B cell (primary cell): ENCODE measurements around the gene SMNDC1. TPM values are rescaled to one million over a fixed set of nuclear protein-coding genes. Genes with fewer than 3 reads are reported as not detected.

Source experiments
- ATAC-seq: fragments of 200-7000 bp; cut with Tn5 transposase; one replicate; pipeline ENCODE4 v1.10.0; 2021; ENCODE audit warnings: low read depth, mild to moderate bottlenecking, moderate number of reproducible peaks, moderate library complexity
- CTCF ChIA-PET: fragments of 350-600 bp; sonication (Branson Sonifier 250); formaldehyde crosslinking; loops from one replicate; lab custom pipeline; 2021; ENCODE audit warnings: antibody characterized with exemption, inconsistent platforms; lab: Charles Lee
- POLR2A ChIA-PET: fragments of 350-600 bp; sonication (Branson Sonifier 250); formaldehyde crosslinking; loops from one replicate; lab custom pipeline; 2021; ENCODE audit warnings: antibody characterized with exemption; lab: Charles Lee
- DNase-seq: peaks from one replicate; pipeline ENCODE4 v3.0.0; 2013
- H2AFZ ChIP-seq: 2 replicates; pipeline ENCODE4 v1.6.1; 2012; ENCODE audit warnings: mild to moderate bottlenecking, low read depth, low read length; ENCODE audit not compliant: insufficient read depth, poor library complexity, severe bottlenecking
- H3K27ac ChIP-seq, 2 donors: 1 replicate in 1 of 2; 2 replicates in 1 of 2; pipeline ENCODE4 v1.5.1; 2012 to 2013; ENCODE audit warnings: low read length in 2 of 2, mild to moderate bottlenecking in 2 of 2, moderate library complexity in 1 of 2
- H3K27me3 ChIP-seq, 4 experiments: fragments of 200-600 bp in 1 of 4; sonication (generic) in 1 of 4; replicated peaks in 1 of 4; 1 replicate in 2 of 4; 2 replicates in 2 of 4; pipeline versions ENCODE4 v1.6.1 to v1.7.0; 2013 to 2016; ENCODE audit warnings: low read length in 3 of 4, mild to moderate bottlenecking in 2 of 4, mixed read lengths in 1 of 4, moderate library complexity in 1 of 4; ENCODE audit not compliant: insufficient read depth in 4 of 4, control insufficient read depth in 3 of 4; ENCODE audit errors: control extremely low read depth in 1 of 4
- H3K36me3 ChIP-seq, 2 experiments: replicated peaks in 1 of 2; 1 replicate in 1 of 2; 2 replicates in 1 of 2; pipeline versions ENCODE4 v1.6.1 to v1.7.1; 2013; ENCODE audit warnings: low read length in 1 of 2; ENCODE audit not compliant: insufficient read depth in 2 of 2, control insufficient read depth in 1 of 2; ENCODE audit errors: control extremely low read depth in 1 of 2, extremely low read depth in 1 of 2
- H3K4me1 ChIP-seq, 2 donors: fragments of 200-600 bp in 1 of 2; sonication (generic) in 1 of 2; 1 replicate in 1 of 2; 2 replicates in 1 of 2; pipeline versions ENCODE4 v1.5.1 to v1.6.1; 2013 to 2017; ENCODE audit warnings: low read length in 2 of 2; ENCODE audit not compliant: control insufficient read depth in 2 of 2, insufficient read depth in 2 of 2
- H3K4me2 ChIP-seq: replicated peaks from 2 replicates; pipeline ENCODE3; 2012; ENCODE audit warnings: mild to moderate bottlenecking, low read depth, low read length; ENCODE audit not compliant: poor library complexity, severe bottlenecking
- H3K4me3 ChIP-seq, 5 experiments: fragments of 200-600 bp in 1 of 5; sonication (generic) in 1 of 5; 1 replicate in 3 of 5; 2 replicates in 2 of 5; pipeline versions ENCODE4 v1.5.1 to v1.7.0; 2011 to 2016; ENCODE audit warnings: low read length in 4 of 5, mild to moderate bottlenecking in 4 of 5, low read depth in 2 of 5, control low read depth in 1 of 5, moderate library complexity in 1 of 5; ENCODE audit not compliant: insufficient read depth in 1 of 5; ENCODE audit errors: control extremely low read depth in 1 of 5, extremely low read depth in 1 of 5
- H3K79me2 ChIP-seq: fragments of 200-600 bp; sonication (generic); one replicate; pipeline ENCODE4 v1.6.0; 2016; ENCODE audit warnings: low read length; ENCODE audit not compliant: control insufficient read depth, insufficient read depth
- H3K9ac ChIP-seq: fragments of 200-600 bp; sonication (generic); 2 replicates; pipeline ENCODE4 v1.6.1; 2017; ENCODE audit warnings: mild to moderate bottlenecking, low read length, moderate library complexity
- H3K9me3 ChIP-seq, 3 donors: one replicate each; pipeline versions ENCODE4 v1.6.1 to v1.7.1; 2013; ENCODE audit warnings: low read length in 2 of 3; ENCODE audit not compliant: control insufficient read depth in 2 of 3, insufficient read depth in 1 of 3; ENCODE audit errors: control extremely low read depth in 1 of 3
- H4K20me1 ChIP-seq: 2 replicates; pipeline ENCODE4 v1.6.0; 2012; ENCODE audit warnings: mild to moderate bottlenecking, low read length; ENCODE audit not compliant: insufficient read depth, control insufficient read depth, poor library complexity, severe bottlenecking
- H3K27ac Mint-ChIP-seq: one replicate; pipeline ENCODE4 v1.8.0; 2021; ENCODE audit warnings: mixed read lengths
- H3K27me3 Mint-ChIP-seq: one replicate; pipeline ENCODE4 v1.8.0; 2021; ENCODE audit warnings: mixed read lengths
- H3K4me1 Mint-ChIP-seq: one replicate; pipeline ENCODE4 v1.8.0; 2021; ENCODE audit warnings: mixed read lengths
- H3K4me3 Mint-ChIP-seq: one replicate; pipeline ENCODE4 v1.8.0; 2021; ENCODE audit warnings: mixed read lengths
- H3K9me3 Mint-ChIP-seq: one replicate; pipeline ENCODE4 v1.8.0; 2022; ENCODE audit warnings: mixed read lengths; ENCODE audit not compliant: insufficient read depth
- EZH2 ChIP-seq: IDR thresholded peaks from 2 replicates; pipeline ENCODE4 v1.6.1; 2012; ENCODE audit warnings: borderline replicate concordance, low read depth, mild to moderate bottlenecking, moderate library complexity, low read length; ENCODE audit not compliant: insufficient read depth, poor library complexity, severe bottlenecking
- WGBS: methylation state at CpG from one replicate; pipeline ENCODE4 v1.1.5; 2013; ENCODE audit warnings: missing lambda C conversion rate; ENCODE audit not compliant: insufficient coverage; 5-methylcytosine and 5-hydroxymethylcytosine counted together
- intact Hi-C: fragments of 100-400 bp; cut with micrococcal nuclease; formaldehyde crosslinking; loops from one replicate; pipeline ENCODE4 v1.10.0; 2022
- polyA plus RNA-seq: library from polyadenylated mRNA; depleted of rRNA; stranded (reverse); fragments of >200 nt; gene quantifications from 2 replicates; pipeline ENCODE4 v1.2.3, GENCODE V29; 2012
- total RNA-seq, 2 donors: library from RNA; stranded (reverse); fragments of 120-200 nt in 1 of 2; gene quantifications; 1 replicate in 1 of 2; 2 replicates in 1 of 2; pipeline versions ENCODE4 v1.2.3 to v1.2.4, GENCODE V29; 2013 to 2022
- TF ChIP-seq, protein P1 (sequence below): fragments of 200-600 bp; IDR thresholded peaks from one replicate; pipeline ENCODE4 v1.8.0; 2022; ENCODE audit warnings: antibody characterized with exemption, mild to moderate bottlenecking

SMNDC1 gene
- total and polyA plus RNA-seq, 2 donors (not counting 1 experiment from before 2014, with no cell fraction given) = 12.1 to 36.0 TPM

DNA sequence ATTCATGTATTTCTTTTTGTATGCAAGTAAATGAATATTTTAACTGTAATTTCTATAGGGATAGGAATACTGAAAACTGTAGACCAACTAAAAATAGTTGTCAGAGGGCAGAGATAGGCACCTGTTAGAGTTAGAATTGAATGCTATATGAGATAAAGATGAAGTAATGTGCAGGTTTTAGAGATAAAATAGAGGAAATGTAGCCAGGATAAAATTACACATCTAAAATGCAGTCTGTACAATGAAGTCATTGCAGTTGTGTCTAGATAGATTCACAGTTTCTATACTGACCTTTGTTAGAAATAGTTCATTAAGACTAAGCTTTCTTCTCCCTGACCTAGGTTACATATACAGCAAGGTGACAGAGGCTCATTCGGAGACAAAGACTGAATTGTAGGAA, 46.2 kb downstream of the SMNDC1 start:
- TF ChIP-seq, protein P1, sequence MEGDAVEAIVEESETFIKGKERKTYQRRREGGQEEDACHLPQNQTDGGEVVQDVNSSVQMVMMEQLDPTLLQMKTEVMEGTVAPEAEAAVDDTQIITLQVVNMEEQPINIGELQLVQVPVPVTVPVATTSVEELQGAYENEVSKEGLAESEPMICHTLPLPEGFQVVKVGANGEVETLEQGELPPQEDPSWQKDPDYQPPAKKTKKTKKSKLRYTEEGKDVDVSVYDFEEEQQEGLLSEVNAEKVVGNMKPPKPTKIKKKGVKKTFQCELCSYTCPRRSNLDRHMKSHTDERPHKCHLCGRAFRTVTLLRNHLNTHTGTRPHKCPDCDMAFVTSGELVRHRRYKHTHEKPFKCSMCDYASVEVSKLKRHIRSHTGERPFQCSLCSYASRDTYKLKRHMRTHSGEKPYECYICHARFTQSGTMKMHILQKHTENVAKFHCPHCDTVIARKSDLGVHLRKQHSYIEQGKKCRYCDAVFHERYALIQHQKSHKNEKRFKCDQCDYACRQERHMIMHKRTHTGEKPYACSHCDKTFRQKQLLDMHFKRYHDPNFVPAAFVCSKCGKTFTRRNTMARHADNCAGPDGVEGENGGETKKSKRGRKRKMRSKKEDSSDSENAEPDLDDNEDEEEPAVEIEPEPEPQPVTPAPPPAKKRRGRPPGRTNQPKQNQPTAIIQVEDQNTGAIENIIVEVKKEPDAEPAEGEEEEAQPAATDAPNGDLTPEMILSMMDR = no peak
- TF ChIP-seq EZH2 = no peak
- no peaks in the 10 kb centered on the region for H3K4me1 Mint-ChIP-seq
- H3K79me2 ChIP-seq = no peaks in the 10 kb centered on the region
- no CpG with 5 or more reads among the region's 1 CpG for WGBS
- POLR2A ChIA-PET = no interaction called here
- H3K4me3 Mint-ChIP-seq = no peak overlapping the region
- no peaks in the 10 kb centered on the region for H3K27me3 Mint-ChIP-seq
- CTCF ChIA-PET = interaction anchor here (1.6 to 1.7 kb wide), 2 partner anchors 15 to 120 kb away, joined by 3 to 5 read pairs; no protein-coding TSS in a partner anchor
- no peaks in the 10 kb centered on the region for H3K27me3 ChIP-seq
- no peaks in the 10 kb centered on the region for H3K36me3 ChIP-seq
- H2AFZ ChIP-seq = no peak overlapping the region
- H3K4me3 ChIP-seq = no peak overlapping the region
- H3K9me3 Mint-ChIP-seq = no peaks in the 10 kb centered on the region
- H3K9me3 ChIP-seq = peaks cover 0 to 3% (median 0%) of the 10 kb centered on the region in 3 donors
- H3K9ac ChIP-seq = no peak overlapping the region
- no peak overlapping the region for H3K27ac Mint-ChIP-seq
- H3K27ac ChIP-seq = no peak overlapping the region
- H4K20me1 ChIP-seq = peaks cover 6% of the 10 kb centered on the region
- DNase-seq = no peak
- no peaks in the 10 kb centered on the region for H3K4me1 ChIP-seq
- ATAC-seq = no peak
- H3K4me2 ChIP-seq = no peak overlapping the region
- intact Hi-C loops = no loop called here

DNA sequence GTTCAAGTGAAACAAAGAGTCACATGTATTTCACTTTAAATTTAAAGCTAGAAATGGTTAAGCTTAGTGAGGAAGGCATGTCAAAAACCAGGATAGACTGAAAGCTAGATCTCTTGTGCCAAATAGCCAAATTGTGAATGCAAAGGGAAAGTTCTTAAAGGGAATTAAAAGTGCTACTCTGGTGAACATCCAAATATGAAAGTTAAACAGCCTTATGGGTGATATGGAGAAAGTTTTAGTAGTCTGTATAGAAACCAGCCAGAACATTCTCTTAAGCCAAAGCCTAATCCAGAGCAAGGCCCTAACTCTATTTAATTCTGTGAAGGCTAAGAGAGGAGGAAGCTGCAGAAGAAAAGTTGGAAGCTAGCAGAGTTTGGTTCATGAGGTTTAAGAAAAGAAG, 50.3 kb downstream of the SMNDC1 start:
- Histone ChIP-seq H3K4me1 (no peaks in the 10 kb centered on the region), H3K36me3 (no peaks in the 10 kb centered on the region), H3K4me2 (no peak overlapping the region), H3K27ac (no peak overlapping the region), H2AFZ (no peak overlapping the region), H3K9ac (no peak overlapping the region), H4K20me1 (no peaks in the 10 kb centered on the region), H3K79me2 (peaks cover under 1% of the 10 kb centered on the region), H3K4me3 (no peak overlapping the region), H3K9me3 (peaks cover 0 to 3% (median 0%) of the 10 kb centered on the region in 3 donors), H3K27me3 (no peaks in the 10 kb centered on the region)
- no peak for ATAC-seq
- Mint-ChIP-seq H3K4me1 (no peaks in the 10 kb centered on the region), H3K27me3 (no peaks in the 10 kb centered on the region), H3K27ac (no peak overlapping the region), H3K4me3 (no peak overlapping the region), H3K9me3 (no peaks in the 10 kb centered on the region)
- DNase-seq = no peak
- no peak for TF ChIP-seq EZH2
- TF ChIP-seq, protein P1 = no peak
- intact Hi-C loops = no loop called here
- CTCF ChIA-PET = interaction anchor here (0.9 kb wide), 1 partner anchor 25 kb away, joined by 3 read pairs; no protein-coding TSS in a partner anchor
- POLR2A ChIA-PET = no interaction called here
